B cell (primary cell): ENCODE results near the gene DPYD. TPM values are rescaled to one million over a fixed set of nuclear protein-coding genes. Genes with fewer than 3 reads are reported as not detected.

Experiments used
- ATAC-seq: fragments of 200-7000 bp; cut with Tn5 transposase; one replicate; pipeline ENCODE4 v1.10.0; 2021; ENCODE audit warnings: low read depth, mild to moderate bottlenecking, moderate number of reproducible peaks, moderate library complexity
- CTCF ChIA-PET: fragments of 350-600 bp; sonication (Branson Sonifier 250); formaldehyde crosslinking; loops from one replicate; lab custom pipeline; 2021; ENCODE audit warnings: antibody characterized with exemption, inconsistent platforms; lab: Charles Lee
- POLR2A ChIA-PET: fragments of 350-600 bp; sonication (Branson Sonifier 250); formaldehyde crosslinking; loops from one replicate; lab custom pipeline; 2021; ENCODE audit warnings: antibody characterized with exemption; lab: Charles Lee
- DNase-seq: peaks from one replicate; pipeline ENCODE4 v3.0.0; 2013
- H2AFZ ChIP-seq: 2 replicates; pipeline ENCODE4 v1.6.1; 2012; ENCODE audit warnings: mild to moderate bottlenecking, low read depth, low read length; ENCODE audit not compliant: insufficient read depth, poor library complexity, severe bottlenecking
- H3K27ac ChIP-seq, 2 donors: 1 replicate in 1 of 2; 2 replicates in 1 of 2; pipeline ENCODE4 v1.5.1; 2012 to 2013; ENCODE audit warnings: low read length in 2 of 2, mild to moderate bottlenecking in 2 of 2, moderate library complexity in 1 of 2
- H3K27me3 ChIP-seq, 4 experiments: fragments of 200-600 bp in 1 of 4; sonication (generic) in 1 of 4; replicated peaks in 1 of 4; 1 replicate in 2 of 4; 2 replicates in 2 of 4; pipeline versions ENCODE4 v1.6.1 to v1.7.0; 2013 to 2016; ENCODE audit warnings: low read length in 3 of 4, mild to moderate bottlenecking in 2 of 4, mixed read lengths in 1 of 4, moderate library complexity in 1 of 4; ENCODE audit not compliant: insufficient read depth in 4 of 4, control insufficient read depth in 3 of 4; ENCODE audit errors: control extremely low read depth in 1 of 4
- H3K36me3 ChIP-seq, 2 experiments: replicated peaks in 1 of 2; 1 replicate in 1 of 2; 2 replicates in 1 of 2; pipeline versions ENCODE4 v1.6.1 to v1.7.1; 2013; ENCODE audit warnings: low read length in 1 of 2; ENCODE audit not compliant: insufficient read depth in 2 of 2, control insufficient read depth in 1 of 2; ENCODE audit errors: control extremely low read depth in 1 of 2, extremely low read depth in 1 of 2
- H3K4me1 ChIP-seq, 2 donors: fragments of 200-600 bp in 1 of 2; sonication (generic) in 1 of 2; 1 replicate in 1 of 2; 2 replicates in 1 of 2; pipeline versions ENCODE4 v1.5.1 to v1.6.1; 2013 to 2017; ENCODE audit warnings: low read length in 2 of 2; ENCODE audit not compliant: control insufficient read depth in 2 of 2, insufficient read depth in 2 of 2
- H3K4me2 ChIP-seq: replicated peaks from 2 replicates; pipeline ENCODE3; 2012; ENCODE audit warnings: mild to moderate bottlenecking, low read depth, low read length; ENCODE audit not compliant: poor library complexity, severe bottlenecking
- H3K4me3 ChIP-seq, 5 experiments: fragments of 200-600 bp in 1 of 5; sonication (generic) in 1 of 5; 1 replicate in 3 of 5; 2 replicates in 2 of 5; pipeline versions ENCODE4 v1.5.1 to v1.7.0; 2011 to 2016; ENCODE audit warnings: low read length in 4 of 5, mild to moderate bottlenecking in 4 of 5, low read depth in 2 of 5, control low read depth in 1 of 5, moderate library complexity in 1 of 5; ENCODE audit not compliant: insufficient read depth in 1 of 5; ENCODE audit errors: control extremely low read depth in 1 of 5, extremely low read depth in 1 of 5
- H3K79me2 ChIP-seq: fragments of 200-600 bp; sonication (generic); one replicate; pipeline ENCODE4 v1.6.0; 2016; ENCODE audit warnings: low read length; ENCODE audit not compliant: control insufficient read depth, insufficient read depth
- H3K9ac ChIP-seq: fragments of 200-600 bp; sonication (generic); 2 replicates; pipeline ENCODE4 v1.6.1; 2017; ENCODE audit warnings: mild to moderate bottlenecking, low read length, moderate library complexity
- H3K9me3 ChIP-seq, 3 donors: one replicate each; pipeline versions ENCODE4 v1.6.1 to v1.7.1; 2013; ENCODE audit warnings: low read length in 2 of 3; ENCODE audit not compliant: control insufficient read depth in 2 of 3, insufficient read depth in 1 of 3; ENCODE audit errors: control extremely low read depth in 1 of 3
- H4K20me1 ChIP-seq: 2 replicates; pipeline ENCODE4 v1.6.0; 2012; ENCODE audit warnings: mild to moderate bottlenecking, low read length; ENCODE audit not compliant: insufficient read depth, control insufficient read depth, poor library complexity, severe bottlenecking
- H3K27ac Mint-ChIP-seq: one replicate; pipeline ENCODE4 v1.8.0; 2021; ENCODE audit warnings: mixed read lengths
- H3K27me3 Mint-ChIP-seq: one replicate; pipeline ENCODE4 v1.8.0; 2021; ENCODE audit warnings: mixed read lengths
- H3K4me1 Mint-ChIP-seq: one replicate; pipeline ENCODE4 v1.8.0; 2021; ENCODE audit warnings: mixed read lengths
- H3K4me3 Mint-ChIP-seq: one replicate; pipeline ENCODE4 v1.8.0; 2021; ENCODE audit warnings: mixed read lengths
- H3K9me3 Mint-ChIP-seq: one replicate; pipeline ENCODE4 v1.8.0; 2022; ENCODE audit warnings: mixed read lengths; ENCODE audit not compliant: insufficient read depth
- CTCF ChIP-seq: fragments of 200-600 bp; IDR thresholded peaks from one replicate; pipeline ENCODE4 v1.8.0; 2022; ENCODE audit warnings: antibody characterized with exemption, mild to moderate bottlenecking
- EZH2 ChIP-seq: IDR thresholded peaks from 2 replicates; pipeline ENCODE4 v1.6.1; 2012; ENCODE audit warnings: borderline replicate concordance, low read depth, mild to moderate bottlenecking, moderate library complexity, low read length; ENCODE audit not compliant: insufficient read depth, poor library complexity, severe bottlenecking
- WGBS: methylation state at CpG from one replicate; pipeline ENCODE4 v1.1.5; 2013; ENCODE audit warnings: missing lambda C conversion rate; ENCODE audit not compliant: insufficient coverage; 5-methylcytosine and 5-hydroxymethylcytosine counted together
- intact Hi-C: fragments of 100-400 bp; cut with micrococcal nuclease; formaldehyde crosslinking; loops from one replicate; pipeline ENCODE4 v1.10.0; 2022
- polyA plus RNA-seq: library from polyadenylated mRNA; depleted of rRNA; stranded (reverse); fragments of >200 nt; gene quantifications from 2 replicates; pipeline ENCODE4 v1.2.3, GENCODE V29; 2012
- total RNA-seq, 2 donors: library from RNA; stranded (reverse); fragments of 120-200 nt in 1 of 2; gene quantifications; 1 replicate in 1 of 2; 2 replicates in 1 of 2; pipeline versions ENCODE4 v1.2.3 to v1.2.4, GENCODE V29; 2013 to 2022

DPYD gene
- total and polyA plus RNA-seq, 2 donors (not counting 1 experiment from before 2014, with no cell fraction given): 4.2 to 19.0 TPM

- Histone ChIP-seq H3K4me1 (no peaks in the 10 kb centered on the region), H2AFZ (no peak overlapping the region), H3K27me3 (no peaks in the 10 kb centered on the region), H4K20me1 (no peaks in the 10 kb centered on the region), H3K9me3 (no peaks in the 10 kb centered on the region), H3K79me2 (no peaks in the 10 kb centered on the region), H3K4me3 (no peak overlapping the region), H3K36me3 (no peaks in the 10 kb centered on the region), H3K27ac (no peak overlapping the region), H3K9ac (no peak overlapping the region), H3K4me2 (no peak overlapping the region)
- ChIA-PET CTCF (no interaction called here), POLR2A (no interaction called here)
- no peaks in the 10 kb centered on the region for H3K4me1 Mint-ChIP-seq
- no peak for ATAC-seq
- TF ChIP-seq EZH2 (no peak), CTCF (no peak)
- DNase-seq: no peak
- H3K4me3 Mint-ChIP-seq: no peak overlapping the region
- peaks cover 3% of the 10 kb centered on the region for H3K9me3 Mint-ChIP-seq
- H3K27ac Mint-ChIP-seq: no peak overlapping the region
- no CpG with 5 or more reads among the region's 2 CpGs for WGBS
- intact Hi-C loops: no loop called here
- H3K27me3 Mint-ChIP-seq: no peaks in the 10 kb centered on the region
Observed at GRCh38 chr1:97632776-97633175, 288.1 kb downstream of the DPYD start.

GRCh38 chr1:97632075-97632474 lies 288.8 kb downstream of the DPYD start:
- no peak for TF ChIP-seq EZH2
- TF ChIP-seq CTCF: no peak
- Histone ChIP-seq H3K9me3 (no peaks in the 10 kb centered on the region), H3K27me3 (no peaks in the 10 kb centered on the region), H3K79me2 (no peaks in the 10 kb centered on the region), H4K20me1 (no peaks in the 10 kb centered on the region), H2AFZ (no peak overlapping the region), H3K27ac (no peak overlapping the region), H3K4me3 (no peak overlapping the region), H3K4me1 (no peaks in the 10 kb centered on the region), H3K9ac (no peak overlapping the region), H3K36me3 (no peaks in the 10 kb centered on the region), H3K4me2 (no peak overlapping the region)
- no peak for ATAC-seq
- H3K4me1 Mint-ChIP-seq: no peaks in the 10 kb centered on the region
- H3K27ac Mint-ChIP-seq: no peak overlapping the region
- no peaks in the 10 kb centered on the region for H3K27me3 Mint-ChIP-seq
- intact Hi-C loops: no loop called here
- POLR2A ChIA-PET: no interaction called here
- H3K9me3 Mint-ChIP-seq: no peaks in the 10 kb centered on the region
- no peak for DNase-seq
- no peak overlapping the region for H3K4me3 Mint-ChIP-seq
- WGBS: 63% methylated on average over 1 of the region's 4 CpGs
- CTCF ChIA-PET: no interaction called here
